Middle frontal gyrus (tissue), 1 donor: ENCODE measurements around the gene NHLRC1.

Experiments
- DNase-seq: peaks from one replicate; pipeline ENCODE4 v3.0.0-alpha.2; 2015; ENCODE audit warnings: low spot score; ENCODE audit errors: extremely low spot score

NHLRC1 gene

GRCh38 chr6:18139935-18140621, 17.6 kb upstream of the NHLRC1 start:
- DNase-seq: no peak

DNA sequence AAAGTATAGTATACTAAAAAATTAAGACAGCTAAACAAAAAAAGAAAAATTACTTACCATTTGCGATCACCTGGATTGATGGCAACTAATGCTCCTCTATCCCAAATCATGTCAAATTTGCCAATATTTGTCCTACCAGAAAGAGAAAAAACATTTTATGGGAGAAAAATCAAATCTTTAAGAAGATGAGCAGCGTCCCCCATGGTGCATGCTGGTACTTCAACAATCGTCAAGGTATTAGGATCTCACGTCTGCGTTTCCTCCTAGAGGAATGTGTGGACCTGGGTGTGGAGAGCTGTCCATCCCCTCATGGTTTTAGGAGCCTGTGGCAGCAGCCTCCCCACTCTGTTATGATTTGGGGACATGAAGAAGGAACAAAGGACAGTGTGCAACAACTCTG, 16.4 kb upstream of the NHLRC1 start:
- no peak for DNase-seq

DNA sequence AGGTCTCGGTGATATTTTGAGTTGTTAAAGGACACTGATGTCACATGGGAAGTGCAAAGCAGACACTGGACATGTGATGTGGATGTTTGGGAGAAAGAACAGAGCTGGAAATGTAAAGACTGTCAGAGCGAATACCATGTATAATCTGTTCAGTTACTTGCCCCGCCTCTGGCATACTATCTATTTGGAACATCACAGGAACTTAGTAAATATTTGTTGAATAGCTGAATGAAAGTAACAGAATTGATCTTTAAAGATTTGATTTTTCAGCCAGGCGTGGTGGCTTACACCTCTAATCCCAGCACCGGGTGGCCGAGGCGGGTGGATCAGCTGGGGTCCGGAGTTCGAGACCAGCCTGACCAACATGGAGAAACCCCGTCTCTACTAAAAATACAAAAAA, 13.8 kb upstream of the NHLRC1 start:
- no peak for DNase-seq

DNA sequence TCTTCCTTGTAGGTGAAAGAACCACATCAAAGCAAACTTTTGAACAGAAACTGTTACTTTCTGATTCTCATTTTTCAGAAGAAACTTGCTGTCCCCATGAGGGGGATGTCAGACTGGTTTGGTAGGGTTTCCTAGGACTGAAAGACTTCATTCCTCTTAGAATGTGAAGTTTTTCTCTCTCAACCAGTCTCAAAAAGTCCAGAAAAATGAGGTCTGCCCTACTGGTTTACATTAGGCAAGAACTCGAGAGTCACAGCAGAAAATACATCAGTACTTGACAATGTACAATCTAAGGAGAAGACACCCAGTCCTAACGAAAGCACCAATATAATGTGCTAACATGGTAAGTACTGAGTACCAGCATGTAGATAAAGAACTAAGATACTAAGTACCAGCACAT, 12.7 kb upstream of the NHLRC1 start:
- DNase-seq: no peak

- no peak for DNase-seq
Measured at GRCh38 chr6:18132346-18132745, 9.9 kb upstream of the NHLRC1 start.

DNA sequence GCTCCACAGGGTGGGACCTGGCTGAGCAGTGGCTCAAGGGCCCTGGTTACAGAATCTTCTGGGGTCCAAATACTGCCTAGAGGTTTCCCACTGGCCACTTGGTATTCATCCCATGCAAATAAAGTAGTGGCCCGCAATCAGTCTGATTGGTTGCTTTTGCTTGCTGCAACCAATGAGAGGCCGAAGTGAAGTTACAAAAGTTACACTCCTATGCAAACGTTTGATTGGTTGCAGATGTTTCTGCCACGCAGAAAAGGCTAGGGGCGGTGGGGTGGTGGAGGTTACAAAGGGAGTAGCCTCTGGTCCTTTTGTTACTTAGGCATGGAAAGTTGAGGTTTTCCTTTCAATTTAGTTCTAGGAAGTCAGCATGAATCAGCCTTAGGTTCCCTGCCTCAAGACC, 3.6 kb upstream of the NHLRC1 start:
- DNase-seq: no peak

GRCh38 chr6:18121580-18122127, 823 bp downstream of the NHLRC1 start:
- no peak for DNase-seq

DNA sequence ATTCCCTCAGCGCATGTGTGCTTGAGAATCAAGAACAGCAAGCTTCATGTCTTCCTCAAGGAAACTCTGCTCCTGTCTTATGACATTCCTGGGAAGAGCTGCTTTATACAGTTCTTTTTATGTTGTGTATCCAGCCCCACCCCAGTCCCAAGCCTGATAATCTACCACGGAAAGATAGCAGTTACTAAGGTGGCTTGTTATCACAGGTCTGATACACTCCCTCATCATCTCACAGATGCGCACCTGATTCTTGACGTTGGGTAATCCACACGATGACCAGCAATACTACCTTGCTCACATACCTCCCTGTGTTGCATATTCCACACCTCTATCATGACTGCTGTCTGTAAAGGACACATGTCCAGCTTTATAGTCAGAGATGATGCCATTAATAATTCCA, 3.2 kb downstream of the NHLRC1 start:
- DNase-seq: no peak

GRCh38 chr6:18118330-18118729, 4.1 kb downstream of the NHLRC1 start:
- no peak for DNase-seq

GRCh38 chr6:18117136-18117535, 5.3 kb downstream of the NHLRC1 start:
- DNase-seq: no peak

DNA sequence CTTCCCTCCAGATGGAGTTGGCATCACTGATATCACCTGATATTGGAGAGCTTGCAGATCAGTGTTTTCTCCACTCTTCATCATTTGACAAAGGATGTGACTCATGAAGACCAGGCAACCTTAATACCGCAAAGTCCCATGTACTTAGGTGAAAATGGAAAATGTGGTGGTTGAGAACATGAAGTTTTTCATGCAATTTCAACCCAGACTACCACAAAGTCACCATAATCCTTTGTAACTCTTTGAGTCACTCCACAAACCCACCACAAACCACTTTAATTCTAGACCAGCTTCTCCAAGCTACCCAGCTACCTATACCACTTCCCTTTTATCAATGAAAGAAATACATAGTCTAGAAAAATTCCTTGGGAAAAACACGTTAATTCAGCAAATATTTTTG, 7.1 kb downstream of the NHLRC1 start:
- no peak for DNase-seq

- DNase-seq: no peak
Measured at GRCh38 chr6:18110162-18110561, 12.3 kb downstream of the NHLRC1 start.

GRCh38 chr6:18107061-18107460, 15.4 kb downstream of the NHLRC1 start:
- no peak for DNase-seq

- DNase-seq: no peak
Measured at GRCh38 chr6:18102783-18103509, 19.5 kb downstream of the NHLRC1 start.

DNA sequence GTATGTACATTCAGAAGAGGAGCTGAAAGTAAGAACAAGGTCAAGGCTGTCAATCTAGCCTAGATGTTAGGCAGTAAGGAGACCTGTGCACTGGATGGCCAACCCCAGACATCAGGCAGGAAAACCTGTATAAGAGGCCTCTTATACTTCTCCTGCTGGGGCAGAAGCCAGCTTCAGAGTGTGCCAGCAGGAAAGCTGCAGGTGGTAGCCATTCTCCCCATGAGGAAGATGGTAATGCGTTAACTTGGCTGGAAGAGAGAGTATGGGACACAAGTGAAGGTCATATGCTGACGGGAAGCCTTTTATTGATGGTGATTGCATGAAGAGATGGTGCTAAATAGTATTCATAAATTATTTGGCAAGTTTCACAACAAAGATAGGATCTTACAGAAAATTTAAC, 20.6 kb downstream of the NHLRC1 start:
- DNase-seq: no peak

GRCh38 chr6:18101271-18101670, 21.2 kb downstream of the NHLRC1 start:
- no peak for DNase-seq

DNA sequence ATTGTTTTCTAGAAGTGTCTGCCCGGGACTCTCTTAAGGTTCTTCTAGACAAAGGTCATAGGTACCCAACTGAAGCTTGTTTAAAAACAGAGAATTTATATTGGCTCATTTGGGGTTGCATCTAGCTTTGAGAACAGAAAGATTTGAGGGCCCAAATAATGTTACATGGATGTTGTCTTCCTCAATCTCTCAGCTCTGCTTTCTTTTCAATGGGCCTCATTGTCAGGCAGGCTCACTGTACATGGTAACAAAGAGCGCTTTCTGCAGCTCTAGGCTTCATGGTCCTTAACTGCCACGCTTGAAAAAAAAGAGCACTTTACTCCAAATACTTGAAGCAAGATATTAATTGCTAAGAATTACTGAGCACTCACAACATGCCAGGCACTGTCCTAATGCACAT, 22.2 kb downstream of the NHLRC1 start:
- peak; percentile 49 for DNase-seq

- DNase-seq: no peak
Measured at GRCh38 chr6:18099511-18099910, 23.0 kb downstream of the NHLRC1 start.

- no peak for DNase-seq
Measured at GRCh38 chr6:18096423-18096822, 26.1 kb downstream of the NHLRC1 start.

- no peak for DNase-seq
Measured at GRCh38 chr6:18091382-18091781, 31.1 kb downstream of the NHLRC1 start.

DNA sequence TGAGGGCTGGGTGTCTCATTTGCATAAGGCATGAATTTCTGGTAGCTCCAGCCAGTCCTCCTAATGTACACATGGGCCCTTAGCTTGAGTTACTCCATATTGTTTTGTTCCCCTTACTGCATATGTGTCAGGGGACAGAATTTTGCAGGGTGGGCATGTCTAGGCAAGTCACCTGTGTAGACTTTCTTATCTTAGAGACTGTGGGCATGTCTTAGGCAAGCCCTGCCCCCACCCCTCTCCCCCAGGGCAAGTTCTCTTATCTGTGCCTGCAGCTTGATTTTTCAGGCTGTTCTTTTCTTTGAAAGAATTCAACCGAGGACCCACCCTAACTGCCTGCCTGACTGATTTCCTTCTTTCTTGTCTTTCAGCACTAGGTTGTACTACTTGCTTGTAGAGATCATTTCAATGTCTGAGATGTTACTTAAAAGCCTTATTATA, 32.1 kb downstream of the NHLRC1 start:
- no peak for DNase-seq

DNA sequence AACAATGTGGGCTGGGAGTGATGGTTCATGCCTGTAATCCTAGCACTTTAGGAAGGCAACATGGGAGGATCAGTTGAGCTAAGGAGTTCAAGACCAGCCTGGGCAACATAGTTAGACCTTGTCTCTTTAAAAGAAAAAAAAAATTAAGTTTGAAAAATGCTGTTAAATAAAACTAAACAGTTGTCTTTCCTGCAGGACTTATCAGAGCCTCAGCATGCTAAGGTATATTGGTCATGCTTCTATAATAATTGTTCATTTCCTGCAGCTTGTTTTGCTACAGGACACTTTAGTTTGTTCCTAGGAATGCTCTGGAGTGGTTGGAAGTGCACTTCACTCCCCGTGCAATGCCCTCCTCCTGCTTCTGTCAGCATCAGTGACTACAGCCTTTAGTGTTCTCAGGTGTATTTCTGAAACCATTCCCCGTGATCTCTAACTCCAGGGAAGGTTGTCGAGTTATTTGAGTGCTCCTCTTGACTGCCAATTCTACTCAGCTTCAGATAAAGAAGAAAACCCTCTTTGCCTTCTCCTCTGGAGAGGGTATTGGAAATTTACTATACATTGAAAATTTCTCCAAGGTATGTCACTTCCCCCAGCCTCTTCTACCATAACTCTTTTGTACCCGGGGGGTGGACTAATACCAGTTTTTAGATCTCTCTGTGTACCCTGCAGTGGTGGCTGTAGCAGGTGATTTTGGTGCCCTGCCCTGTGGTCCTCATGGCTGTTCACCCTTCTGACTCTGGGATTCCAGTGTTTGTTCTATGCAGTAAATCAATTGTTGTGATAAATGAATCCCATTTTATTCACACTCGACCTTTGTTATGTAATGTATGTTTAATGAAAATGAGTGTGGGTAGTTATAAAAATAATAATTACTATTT, 33.8 kb downstream of the NHLRC1 start:
- no peak for DNase-seq
